Calu3 (cell line): ENCODE data around the gene GINS1. TPM values are rescaled to one million over a fixed set of nuclear protein-coding genes. Genes with fewer than 3 reads are reported as not detected.

Source experiments
- BruUV-seq: library from RNA; stranded (reverse); fragments of 400-500 nt; replicated peaks from 2 replicates; lab custom pipeline; 2021; lab: Mats Ljungman, UMichigan
- CTCF ChIA-PET: fragments of 300-600 bp; sonication (Branson Sonifier 250); formaldehyde crosslinking; loops from one replicate; lab custom pipeline; 2022; ENCODE audit warnings: antibody characterized with exemption; lab: Charles Lee
- DNase-seq: peaks from one replicate; pipeline ENCODE4 v3.0.0; 2022
- H3K27ac Mint-ChIP-seq: one replicate; pipeline ENCODE4 v1.8.0; 2022; ENCODE audit warnings: mixed read lengths; ENCODE audit not compliant: unreplicated experiment
- H3K27me3 Mint-ChIP-seq: one replicate; pipeline ENCODE4 v1.8.0; 2022; ENCODE audit warnings: mixed read lengths; ENCODE audit not compliant: unreplicated experiment
- H3K36me3 Mint-ChIP-seq: one replicate; pipeline ENCODE4 v1.8.0; 2022; ENCODE audit warnings: mild to moderate bottlenecking, moderate library complexity, mixed read lengths; ENCODE audit not compliant: insufficient read depth, unreplicated experiment
- H3K4me1 Mint-ChIP-seq: one replicate; pipeline ENCODE4 v1.8.0; 2022; ENCODE audit warnings: mild to moderate bottlenecking, low read depth, mixed read lengths; ENCODE audit not compliant: unreplicated experiment
- H3K4me3 Mint-ChIP-seq: one replicate; pipeline ENCODE4 v1.8.0; 2022; ENCODE audit warnings: mild to moderate bottlenecking, low read depth, moderate library complexity, mixed read lengths; ENCODE audit not compliant: unreplicated experiment
- H3K9me3 Mint-ChIP-seq: one replicate; pipeline ENCODE4 v1.8.0; 2022; ENCODE audit warnings: low read depth, mixed read lengths; ENCODE audit not compliant: unreplicated experiment
- CTCF ChIP-seq: fragments of 200-600 bp; IDR thresholded peaks from one replicate; pipeline ENCODE4 v1.8.0; 2022; ENCODE audit warnings: antibody characterized with exemption; ENCODE audit not compliant: unreplicated experiment
- intact Hi-C: fragments of 100-400 bp; cut with micrococcal nuclease; formaldehyde crosslinking; loops from one replicate; pipeline ENCODE4 v1.10.0; 2022; ENCODE audit not compliant: unreplicated experiment
- total RNA-seq: library from RNA; stranded (reverse); gene quantifications from 2 replicates; pipeline ENCODE4 v1.2.3, GENCODE V29; 2022

GINS1 gene
- total RNA-seq, 1 experiment from 2014 or later = 10.3 TPM

GRCh38 chr20:25422032-25422431, 14.6 kb downstream of the GINS1 start:
- BruUV-seq = no TSS peak
- Mint-ChIP-seq H3K4me3 (no peak overlapping the region), H3K36me3 (no peaks in the 10 kb centered on the region), H3K4me1 (no peaks in the 10 kb centered on the region), H3K9me3 (no peaks in the 10 kb centered on the region), H3K27ac (no peak overlapping the region), H3K27me3 (no peaks in the 10 kb centered on the region)
- DNase-seq = no peak
- intact Hi-C loops = no loop called here
- CTCF ChIA-PET = no interaction called here
- TF ChIP-seq CTCF = no peak

DNA sequence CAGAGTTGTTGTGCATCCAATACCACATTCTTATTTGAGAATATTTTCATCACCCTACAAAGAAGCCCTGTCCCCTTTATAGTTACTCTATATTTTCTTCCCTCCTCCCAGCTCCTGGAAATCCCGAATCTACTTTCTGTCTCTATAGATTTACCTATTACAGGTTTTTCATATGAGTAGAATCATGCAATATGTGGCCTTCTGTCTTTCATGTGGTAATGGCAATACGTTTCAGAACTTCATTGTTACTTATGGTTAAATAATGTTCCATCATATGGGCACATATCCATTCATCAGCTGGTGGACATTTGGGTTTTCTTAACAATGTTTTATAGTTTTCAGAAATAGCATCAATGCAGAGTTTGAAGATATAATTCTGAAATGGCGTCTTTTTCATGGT, 17.1 kb downstream of the GINS1 start:
- H3K27ac Mint-ChIP-seq = no peak overlapping the region
- no TSS peak for BruUV-seq
- intact Hi-C loops = no loop called here
- H3K4me1 Mint-ChIP-seq = no peaks in the 10 kb centered on the region
- no peak for DNase-seq
- H3K4me3 Mint-ChIP-seq = no peak overlapping the region
- CTCF ChIA-PET = no interaction called here
- H3K9me3 Mint-ChIP-seq = no peaks in the 10 kb centered on the region
- H3K36me3 Mint-ChIP-seq = no peaks in the 10 kb centered on the region
- TF ChIP-seq CTCF = no peak
- H3K27me3 Mint-ChIP-seq = no peaks in the 10 kb centered on the region

DNA sequence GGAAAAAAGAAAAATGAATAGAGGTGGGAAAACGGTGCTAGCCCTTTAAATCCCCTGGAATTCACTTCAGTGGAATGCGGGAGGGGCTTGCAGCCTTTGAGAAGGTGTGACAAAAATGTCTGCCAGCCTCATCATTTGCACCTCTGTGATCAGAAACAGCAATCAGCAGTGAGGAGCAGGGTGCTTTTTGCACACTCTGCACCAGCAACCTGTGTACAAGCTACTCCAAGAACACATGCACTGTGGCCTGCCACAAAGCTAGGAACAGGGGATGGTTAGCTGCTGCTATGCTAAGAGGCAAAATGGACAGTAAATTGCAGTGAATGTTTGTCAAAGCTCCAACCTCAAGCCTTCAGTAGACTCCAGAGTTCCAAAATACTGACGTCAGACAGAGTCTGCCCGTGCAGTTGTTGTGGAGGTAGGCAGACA, 29.7 kb downstream of the GINS1 start:
- no peaks in the 10 kb centered on the region for H3K4me1 Mint-ChIP-seq
- H3K9me3 Mint-ChIP-seq = no peaks in the 10 kb centered on the region
- TF ChIP-seq CTCF = no peak
- H3K36me3 Mint-ChIP-seq = no peaks in the 10 kb centered on the region
- intact Hi-C loops = no loop called here
- DNase-seq = no peak
- H3K27ac Mint-ChIP-seq = no peak overlapping the region
- H3K4me3 Mint-ChIP-seq = no peak overlapping the region
- no peaks in the 10 kb centered on the region for H3K27me3 Mint-ChIP-seq
- no TSS peak for BruUV-seq
- CTCF ChIA-PET = no interaction called here

DNA sequence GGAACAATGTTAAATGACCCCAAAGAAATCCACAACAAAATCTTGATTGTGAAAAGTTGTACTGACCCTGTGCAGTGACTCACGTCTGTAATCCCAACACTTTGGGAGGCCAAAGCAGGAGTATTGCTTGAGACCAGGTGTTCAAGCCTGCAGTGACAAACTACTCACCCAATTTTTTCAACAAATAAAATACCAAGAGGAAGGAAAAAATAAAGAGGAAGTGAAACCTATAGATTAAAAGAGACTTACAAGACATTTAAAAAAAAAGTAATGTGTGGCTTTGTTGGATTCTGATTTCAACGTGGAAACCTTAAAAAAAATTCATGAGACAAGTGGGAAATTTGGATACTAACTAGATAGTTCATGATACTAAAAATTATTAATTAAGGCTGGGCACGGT, 31.9 kb downstream of the GINS1 start:
- no peaks in the 10 kb centered on the region for H3K36me3 Mint-ChIP-seq
- no peak overlapping the region for H3K4me3 Mint-ChIP-seq
- BruUV-seq = no TSS peak
- intact Hi-C loops = no loop called here
- TF ChIP-seq CTCF = no peak
- H3K27me3 Mint-ChIP-seq = no peaks in the 10 kb centered on the region
- CTCF ChIA-PET = no interaction called here
- no peak for DNase-seq
- no peaks in the 10 kb centered on the region for H3K9me3 Mint-ChIP-seq
- H3K27ac Mint-ChIP-seq = no peak overlapping the region
- H3K4me1 Mint-ChIP-seq = no peaks in the 10 kb centered on the region
